ENCODE data around the gene CCDC102A. TPM values are rescaled to one million over a fixed set of nuclear protein-coding genes. Genes with fewer than 3 reads are reported as not detected.
A peak's percentile ranks its signal among the peaks of the same experiment; 100 is the strongest.

CCDC102A gene
- total and polyA plus RNA-seq, 2 of the 13 experiments (the other 11 are each of a cell fraction or from before 2014, with no cell fraction given): 2.1 to 2.8 TPM

DNA sequence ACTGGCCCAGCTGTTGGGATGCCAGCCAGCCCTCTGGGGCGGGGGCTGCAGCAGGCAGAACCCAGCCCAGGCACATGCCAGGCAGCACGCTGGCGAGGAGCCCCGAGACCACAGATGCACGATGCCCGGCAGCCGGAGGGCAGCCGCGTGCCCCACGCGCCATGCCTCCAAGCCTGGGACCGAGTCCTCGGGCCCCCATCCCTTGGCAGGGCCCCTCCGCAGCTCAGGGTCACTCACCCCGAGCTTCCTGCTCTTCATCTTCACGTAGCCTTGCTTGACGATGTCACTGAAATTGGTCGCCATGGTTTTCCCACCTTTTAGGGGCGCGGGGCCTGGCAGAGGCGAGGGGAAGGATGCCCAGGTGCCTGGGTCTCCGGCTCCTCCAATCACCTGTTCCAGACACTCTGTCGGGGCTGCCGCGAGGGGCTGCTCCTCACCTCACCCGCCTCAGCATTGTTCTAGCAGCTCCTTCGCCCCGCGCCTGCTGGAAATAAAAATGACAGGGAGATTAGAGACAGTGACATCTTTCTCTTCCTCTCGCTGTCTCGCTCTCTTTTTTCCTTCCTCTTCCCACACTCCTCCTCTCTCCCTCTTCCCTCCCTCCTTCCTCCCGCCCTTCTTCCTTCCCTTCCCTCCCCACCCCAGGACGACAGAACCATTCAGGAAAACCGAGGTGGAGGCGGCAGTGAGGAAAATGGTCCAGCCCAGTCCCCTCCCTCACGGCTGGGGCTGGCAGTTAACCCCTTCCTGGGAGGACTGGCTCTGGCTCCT lies 57.0 kb downstream of the CCDC102A start (continued):
- TF ChIP-seq, protein P1, sequence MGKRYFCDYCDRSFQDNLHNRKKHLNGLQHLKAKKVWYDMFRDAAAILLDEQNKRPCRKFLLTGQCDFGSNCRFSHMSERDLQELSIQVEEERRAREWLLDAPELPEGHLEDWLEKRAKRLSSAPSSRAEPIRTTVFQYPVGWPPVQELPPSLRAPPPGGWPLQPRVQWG (CRISPR knock-in tag; IDR thresholded peaks at IDR 0.05; ENCODE audit: borderline replicate concordance, low read depth): no peak
- TF ChIP-seq, protein P2, sequence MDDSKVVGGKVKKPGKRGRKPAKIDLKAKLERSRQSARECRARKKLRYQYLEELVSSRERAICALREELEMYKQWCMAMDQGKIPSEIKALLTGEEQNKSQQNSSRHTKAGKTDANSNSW (CRISPR knock-in tag; IDR thresholded peaks at IDR 0.05; ENCODE audit: borderline replicate concordance): no peak
- TF ChIP-seq KAT8 (CRISPR knock-in tag; IDR thresholded peaks at IDR 0.05): no peak
- peak; percentile 11; the same call in 1 of the 2 replicates for TF ChIP-seq RFXAP (CRISPR knock-in tag; IDR thresholded peaks at IDR 0.05; ENCODE audit: borderline replicate concordance)
- TF ChIP-seq SOX13 (IDR thresholded peaks at IDR 0.05): 0 out of 2 replicates have a peak, but pooled peaks have one; percentile 10
- no peak; a peak in 1 of 4 replicates for TF ChIP-seq SOX13 (CRISPR knock-in tag; conservative IDR thresholded peaks at IDR 0.05 in 1 of 2, IDR thresholded peaks at IDR 0.05 in 1 of 2)
- peak; percentile 11; the same call in 1 of the 2 replicates for TF ChIP-seq NFKB2 (CRISPR knock-in tag; IDR thresholded peaks at IDR 0.05; ENCODE audit: borderline replicate concordance)
- TF ChIP-seq SP5 (CRISPR knock-in tag; IDR thresholded peaks at IDR 0.05; ENCODE audit: borderline replicate concordance, low read depth): 0 out of 2 replicates have a peak, but pooled peaks have one; percentile 15
- TF ChIP-seq, protein P3, sequence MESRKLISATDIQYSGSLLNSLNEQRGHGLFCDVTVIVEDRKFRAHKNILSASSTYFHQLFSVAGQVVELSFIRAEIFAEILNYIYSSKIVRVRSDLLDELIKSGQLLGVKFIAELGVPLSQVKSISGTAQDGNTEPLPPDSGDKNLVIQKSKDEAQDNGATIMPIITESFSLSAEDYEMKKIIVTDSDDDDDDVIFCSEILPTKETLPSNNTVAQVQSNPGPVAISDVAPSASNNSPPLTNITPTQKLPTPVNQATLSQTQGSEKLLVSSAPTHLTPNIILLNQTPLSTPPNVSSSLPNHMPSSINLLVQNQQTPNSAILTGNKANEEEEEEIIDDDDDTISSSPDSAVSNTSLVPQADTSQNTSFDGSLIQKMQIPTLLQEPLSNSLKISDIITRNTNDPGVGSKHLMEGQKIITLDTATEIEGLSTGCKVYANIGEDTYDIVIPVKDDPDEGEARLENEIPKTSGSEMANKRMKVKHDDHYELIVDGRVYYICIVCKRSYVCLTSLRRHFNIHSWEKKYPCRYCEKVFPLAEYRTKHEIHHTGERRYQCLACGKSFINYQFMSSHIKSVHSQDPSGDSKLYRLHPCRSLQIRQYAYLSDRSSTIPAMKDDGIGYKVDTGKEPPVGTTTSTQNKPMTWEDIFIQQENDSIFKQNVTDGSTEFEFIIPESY (CRISPR knock-in tag; IDR thresholded peaks at IDR 0.05): 0 out of 2 replicates have a peak, but pooled peaks have one; percentile 25
- TF ChIP-seq ZNF256 (CRISPR knock-in tag; conservative IDR thresholded peaks at IDR 0.05): no peak
- TF ChIP-seq CHD2 (IDR thresholded peaks at IDR 0.05; ENCODE audit: low read depth, low read length): no peak
- TF ChIP-seq, protein P4, sequence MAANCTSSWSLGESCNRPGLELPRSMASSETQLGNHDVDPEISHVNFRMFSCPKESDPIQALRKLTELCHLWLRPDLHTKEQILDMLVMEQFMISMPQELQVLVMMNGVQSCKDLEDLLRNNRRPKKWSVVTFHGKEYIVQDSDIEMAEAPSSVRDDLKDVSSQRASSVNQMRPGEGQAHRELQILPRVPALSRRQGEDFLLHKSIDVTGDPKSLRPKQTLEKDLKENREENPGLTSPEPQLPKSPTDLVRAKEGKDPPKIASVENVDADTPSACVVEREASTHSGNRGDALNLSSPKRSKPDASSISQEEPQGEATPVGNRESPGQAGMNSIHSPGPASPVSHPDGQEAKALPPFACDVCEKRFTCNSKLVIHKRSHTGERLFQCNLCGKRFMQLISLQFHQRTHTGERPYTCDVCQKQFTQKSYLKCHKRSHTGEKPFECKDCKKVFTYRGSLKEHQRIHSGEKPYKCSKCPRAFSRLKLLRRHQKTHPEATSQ (CRISPR knock-in tag; IDR thresholded peaks at IDR 0.05; ENCODE audit: borderline replicate concordance): no peak
- TF ChIP-seq, protein P5, sequence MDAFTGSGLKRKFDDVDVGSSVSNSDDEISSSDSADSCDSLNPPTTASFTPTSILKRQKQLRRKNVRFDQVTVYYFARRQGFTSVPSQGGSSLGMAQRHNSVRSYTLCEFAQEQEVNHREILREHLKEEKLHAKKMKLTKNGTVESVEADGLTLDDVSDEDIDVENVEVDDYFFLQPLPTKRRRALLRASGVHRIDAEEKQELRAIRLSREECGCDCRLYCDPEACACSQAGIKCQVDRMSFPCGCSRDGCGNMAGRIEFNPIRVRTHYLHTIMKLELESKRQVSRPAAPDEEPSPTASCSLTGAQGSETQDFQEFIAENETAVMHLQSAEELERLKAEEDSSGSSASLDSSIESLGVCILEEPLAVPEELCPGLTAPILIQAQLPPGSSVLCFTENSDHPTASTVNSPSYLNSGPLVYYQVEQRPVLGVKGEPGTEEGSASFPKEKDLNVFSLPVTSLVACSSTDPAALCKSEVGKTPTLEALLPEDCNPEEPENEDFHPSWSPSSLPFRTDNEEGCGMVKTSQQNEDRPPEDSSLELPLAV (CRISPR knock-in tag; conservative IDR thresholded peaks at IDR 0.05; ENCODE audit: low read depth): no peak
- no peak for TF ChIP-seq NFATC3 (CRISPR knock-in tag; IDR thresholded peaks at IDR 0.05)
- TF ChIP-seq ZNF382 (CRISPR knock-in tag; IDR thresholded peaks at IDR 0.05; ENCODE audit: borderline replicate concordance): no peak
- TF ChIP-seq, protein P6, sequence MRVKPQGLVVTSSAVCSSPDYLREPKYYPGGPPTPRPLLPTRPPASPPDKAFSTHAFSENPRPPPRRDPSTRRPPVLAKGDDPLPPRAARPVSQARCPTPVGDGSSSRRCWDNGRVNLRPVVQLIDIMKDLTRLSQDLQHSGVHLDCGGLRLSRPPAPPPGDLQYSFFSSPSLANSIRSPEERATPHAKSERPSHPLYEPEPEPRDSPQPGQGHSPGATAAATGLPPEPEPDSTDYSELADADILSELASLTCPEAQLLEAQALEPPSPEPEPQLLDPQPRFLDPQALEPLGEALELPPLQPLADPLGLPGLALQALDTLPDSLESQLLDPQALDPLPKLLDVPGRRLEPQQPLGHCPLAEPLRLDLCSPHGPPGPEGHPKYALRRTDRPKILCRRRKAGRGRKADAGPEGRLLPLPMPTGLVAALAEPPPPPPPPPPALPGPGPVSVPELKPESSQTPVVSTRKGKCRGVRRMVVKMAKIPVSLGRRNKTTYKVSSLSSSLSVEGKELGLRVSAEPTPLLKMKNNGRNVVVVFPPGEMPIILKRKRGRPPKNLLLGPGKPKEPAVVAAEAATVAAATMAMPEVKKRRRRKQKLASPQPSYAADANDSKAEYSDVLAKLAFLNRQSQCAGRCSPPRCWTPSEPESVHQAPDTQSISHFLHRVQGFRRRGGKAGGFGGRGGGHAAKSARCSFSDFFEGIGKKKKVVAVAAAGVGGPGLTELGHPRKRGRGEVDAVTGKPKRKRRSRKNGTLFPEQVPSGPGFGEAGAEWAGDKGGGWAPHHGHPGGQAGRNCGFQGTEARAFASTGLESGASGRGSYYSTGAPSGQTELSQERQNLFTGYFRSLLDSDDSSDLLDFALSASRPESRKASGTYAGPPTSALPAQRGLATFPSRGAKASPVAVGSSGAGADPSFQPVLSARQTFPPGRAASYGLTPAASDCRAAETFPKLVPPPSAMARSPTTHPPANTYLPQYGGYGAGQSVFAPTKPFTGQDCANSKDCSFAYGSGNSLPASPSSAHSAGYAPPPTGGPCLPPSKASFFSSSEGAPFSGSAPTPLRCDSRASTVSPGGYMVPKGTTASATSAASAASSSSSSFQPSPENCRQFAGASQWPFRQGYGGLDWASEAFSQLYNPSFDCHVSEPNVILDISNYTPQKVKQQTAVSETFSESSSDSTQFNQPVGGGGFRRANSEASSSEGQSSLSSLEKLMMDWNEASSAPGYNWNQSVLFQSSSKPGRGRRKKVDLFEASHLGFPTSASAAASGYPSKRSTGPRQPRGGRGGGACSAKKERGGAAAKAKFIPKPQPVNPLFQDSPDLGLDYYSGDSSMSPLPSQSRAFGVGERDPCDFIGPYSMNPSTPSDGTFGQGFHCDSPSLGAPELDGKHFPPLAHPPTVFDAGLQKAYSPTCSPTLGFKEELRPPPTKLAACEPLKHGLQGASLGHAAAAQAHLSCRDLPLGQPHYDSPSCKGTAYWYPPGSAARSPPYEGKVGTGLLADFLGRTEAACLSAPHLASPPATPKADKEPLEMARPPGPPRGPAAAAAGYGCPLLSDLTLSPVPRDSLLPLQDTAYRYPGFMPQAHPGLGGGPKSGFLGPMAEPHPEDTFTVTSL (CRISPR knock-in tag; IDR thresholded peaks at IDR 0.05; ENCODE audit: borderline replicate concordance): no peak

All from HepG2 (cell line).